GM19395 (cell line): ENCODE results near the gene GSTP1.
"Not testable (repeated sequence)": the region's sequence is repeated elsewhere in the genome, so short reads cannot be mapped to it uniquely, and the experiment has no call there.

ENCODE experiments used
- ATAC-seq: cut with Tn5 transposase; IDR thresholded peaks from one replicate; pipeline ENCODE4 v1.9.1; 2021; ENCODE audit warnings: mild to moderate bottlenecking, moderate library complexity; ENCODE audit not compliant: unreplicated experiment

The GSTP1 gene

GRCh38 chr11:67613313-67613959 is 29.8 kb downstream of the GSTP1 start:
- no peak for ATAC-seq

GRCh38 chr11:67613960-67614715 is 30.5 kb downstream of the GSTP1 start:
- peak; percentile 80 for ATAC-seq

GRCh38 chr11:67614730-67615714 is 31.4 kb downstream of the GSTP1 start:
- no peak for ATAC-seq

DNA sequence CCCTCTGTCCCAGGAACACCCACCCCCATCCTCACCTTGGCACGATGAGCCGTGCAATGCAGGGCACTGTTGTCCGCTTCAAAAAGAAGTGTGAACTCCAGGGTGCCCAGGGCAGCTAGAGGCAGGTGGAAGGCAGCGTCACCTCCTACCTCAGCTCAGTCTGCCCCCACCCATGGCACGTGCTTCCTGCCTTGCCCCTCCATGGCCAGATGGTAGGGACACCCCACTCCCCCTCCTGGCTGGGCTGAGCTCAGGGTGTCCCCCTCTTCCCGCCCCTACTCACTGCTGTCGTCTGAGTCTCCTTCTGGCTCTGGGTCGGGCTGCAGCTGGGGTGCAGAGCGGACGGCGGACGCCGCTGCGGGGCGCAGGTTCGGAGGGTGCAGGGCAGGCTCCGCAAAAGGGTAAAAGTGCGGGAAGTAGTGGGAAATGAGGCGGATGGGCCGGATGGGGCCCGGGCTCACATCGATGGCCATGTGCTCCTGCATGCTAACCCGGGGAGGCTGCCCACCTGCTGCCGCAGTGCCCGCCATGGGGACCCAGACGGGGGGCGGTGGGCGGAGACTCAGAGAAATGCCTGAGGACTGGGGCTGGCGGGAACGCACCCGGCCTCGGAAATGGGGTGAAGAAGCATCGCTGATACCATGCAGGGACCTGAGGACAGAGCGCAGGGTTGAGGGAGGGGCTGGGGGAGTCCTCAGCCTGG is 32.3 kb downstream of the GSTP1 start:
- ATAC-seq, result no peak

DNA sequence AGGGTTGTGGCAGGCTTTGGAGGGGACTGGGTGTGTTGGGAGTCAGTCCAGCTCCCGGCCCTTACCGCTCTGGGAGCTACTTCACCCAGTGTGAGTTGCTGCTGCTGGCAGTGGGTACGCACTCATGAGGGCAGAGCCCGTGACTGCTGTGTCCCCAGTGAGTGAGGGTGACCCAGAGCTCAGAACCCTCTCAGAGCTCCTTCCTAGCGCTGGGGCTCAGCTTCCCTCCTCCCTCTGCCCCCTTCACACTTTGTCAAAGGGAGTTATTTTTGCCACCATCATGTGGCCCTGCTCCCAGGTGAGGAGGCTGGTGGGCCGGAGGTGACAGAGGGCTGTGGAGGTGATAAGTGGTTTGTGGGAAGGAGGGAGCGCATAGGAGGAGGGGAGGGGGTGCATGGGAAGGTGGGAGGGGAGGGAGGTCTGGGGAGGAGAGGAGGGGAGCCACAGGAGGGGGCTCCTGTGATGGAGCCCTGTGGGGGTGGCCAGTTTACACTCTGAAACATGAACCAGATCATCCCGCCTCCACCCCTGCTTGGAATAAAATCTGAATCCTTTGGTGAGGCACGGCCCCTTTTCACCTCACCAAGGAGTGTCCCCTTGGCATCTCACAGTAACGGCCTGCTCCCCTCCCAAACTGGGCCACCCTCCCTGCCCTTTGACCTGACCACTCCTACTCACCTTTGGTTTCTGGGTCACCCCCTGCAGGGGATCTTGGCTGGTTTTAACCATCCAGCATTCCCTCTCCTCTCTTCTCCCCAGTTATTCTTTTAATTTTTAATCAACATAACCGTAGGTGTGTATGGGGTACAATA is 33.0 kb downstream of the GSTP1 start:
- ATAC-seq, result no peak

DNA sequence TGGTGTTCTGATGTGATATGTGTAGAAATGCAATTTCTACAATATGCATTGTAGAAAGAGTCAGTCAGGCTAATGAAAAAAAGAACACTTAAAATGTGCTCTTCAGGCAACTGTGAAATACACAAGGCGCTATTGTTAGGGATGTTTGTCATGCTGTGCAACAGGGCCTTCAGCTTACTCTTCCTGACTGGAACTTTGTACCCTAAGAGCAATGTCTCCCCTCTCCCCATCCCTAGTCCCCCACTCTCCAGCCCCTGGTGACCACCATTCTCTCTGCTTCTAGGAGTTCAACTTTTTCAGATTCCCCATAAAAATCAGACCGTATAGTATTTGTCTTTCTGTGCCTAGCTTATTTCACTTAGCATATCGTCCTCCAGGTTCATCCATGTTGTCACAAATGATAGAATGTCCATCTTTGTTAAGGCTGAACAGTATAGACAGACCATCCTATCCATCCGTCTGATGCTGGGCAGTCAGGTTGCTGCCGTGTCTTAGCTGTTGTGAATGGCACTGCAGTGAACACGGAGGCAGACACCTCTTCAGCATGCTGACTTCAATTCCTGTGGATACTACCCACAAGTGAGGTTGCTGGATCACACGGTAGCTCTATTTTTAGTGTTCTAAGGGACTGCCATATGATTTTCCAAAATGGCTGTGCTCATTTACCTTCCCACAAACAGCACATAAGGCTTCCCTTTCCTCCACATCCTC is 33.8 kb downstream of the GSTP1 start:
- no peak for ATAC-seq

DNA sequence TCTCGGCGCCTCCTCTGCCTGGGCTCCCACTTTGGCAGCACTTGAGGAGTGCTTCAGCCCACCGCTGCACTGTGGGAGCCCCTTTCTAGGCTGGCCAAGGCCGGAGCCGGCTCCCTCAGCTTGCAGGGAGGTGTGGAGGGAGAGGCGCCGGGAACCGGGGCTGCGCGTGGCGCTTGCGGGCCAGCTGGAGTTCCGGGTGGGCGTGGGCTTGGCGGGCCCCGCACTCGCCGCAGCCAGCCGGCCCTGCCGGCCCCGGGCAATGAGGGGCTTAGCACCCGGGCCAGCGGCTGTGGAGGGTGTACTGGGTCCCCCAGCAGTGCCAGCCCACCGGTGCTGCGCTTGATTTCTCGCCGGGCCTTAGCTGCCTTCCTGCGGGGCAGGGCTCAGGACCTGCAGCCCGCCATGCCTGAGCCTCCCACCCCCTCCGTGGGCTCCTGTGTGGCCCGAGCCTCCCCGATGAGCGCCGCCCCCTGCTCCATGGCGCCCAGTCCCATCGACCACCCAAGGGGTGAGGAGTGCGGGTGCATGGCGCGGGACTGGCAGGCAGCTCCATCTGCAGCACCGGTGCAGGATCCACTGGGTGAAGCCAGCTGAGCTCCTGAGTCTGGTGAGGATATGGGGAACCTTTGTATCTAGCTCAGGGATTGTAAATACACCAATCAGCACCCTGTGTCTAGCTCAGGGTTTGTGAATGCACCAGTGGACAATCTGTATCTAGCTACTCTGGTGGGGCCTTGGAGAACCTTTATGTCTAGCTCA is 35.5 kb downstream of the GSTP1 start:
- not testable (repeated sequence) for ATAC-seq

GRCh38 chr11:67619683-67620618 is 36.3 kb downstream of the GSTP1 start:
- ATAC-seq, result not testable (repeated sequence)

- not testable (repeated sequence) for ATAC-seq
These were observed 37.0 kb downstream of the GSTP1 start for GRCh38 chr11:67620621-67621020.

DNA sequence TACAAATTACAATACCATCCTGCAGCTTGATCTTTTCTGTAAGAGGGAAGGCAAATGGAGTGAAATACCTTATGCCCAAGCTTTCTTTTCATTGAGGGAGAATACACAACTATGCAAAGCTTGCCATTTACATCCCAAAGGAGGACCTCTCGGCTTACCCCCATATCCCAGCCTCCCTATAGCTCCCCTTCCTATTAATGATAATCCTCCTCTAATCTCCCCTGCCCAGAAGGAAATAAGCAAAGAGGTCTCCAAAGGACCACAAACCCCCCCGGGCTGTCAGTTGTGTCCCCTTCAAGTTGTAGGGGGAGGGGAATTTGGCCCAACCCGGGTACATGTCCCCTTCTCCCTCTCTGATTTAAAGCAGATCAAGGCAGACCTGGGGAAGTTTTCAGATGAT is 38.3 kb downstream of the GSTP1 start:
- ATAC-seq, result not testable (repeated sequence)

DNA sequence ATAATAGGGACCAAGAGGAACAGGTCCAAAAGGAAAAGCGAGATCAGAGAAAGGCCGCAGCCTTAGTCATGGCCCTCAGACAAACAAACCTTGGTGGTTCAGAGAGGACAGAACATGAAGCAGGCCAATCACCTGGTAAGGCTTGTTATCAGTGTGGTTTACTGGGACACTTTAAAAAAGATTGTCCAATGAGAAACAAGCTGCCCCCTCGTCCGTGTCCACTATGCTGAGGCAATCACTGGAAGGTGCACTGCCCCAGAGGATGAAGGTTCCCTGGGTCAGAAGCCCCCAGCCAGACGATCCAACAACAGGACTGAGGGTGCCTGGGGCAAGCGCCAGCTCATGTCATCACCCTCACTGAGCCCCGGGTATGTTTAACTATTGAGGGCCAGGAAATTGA is 39.3 kb downstream of the GSTP1 start:
- ATAC-seq, result not testable (repeated sequence)

DNA sequence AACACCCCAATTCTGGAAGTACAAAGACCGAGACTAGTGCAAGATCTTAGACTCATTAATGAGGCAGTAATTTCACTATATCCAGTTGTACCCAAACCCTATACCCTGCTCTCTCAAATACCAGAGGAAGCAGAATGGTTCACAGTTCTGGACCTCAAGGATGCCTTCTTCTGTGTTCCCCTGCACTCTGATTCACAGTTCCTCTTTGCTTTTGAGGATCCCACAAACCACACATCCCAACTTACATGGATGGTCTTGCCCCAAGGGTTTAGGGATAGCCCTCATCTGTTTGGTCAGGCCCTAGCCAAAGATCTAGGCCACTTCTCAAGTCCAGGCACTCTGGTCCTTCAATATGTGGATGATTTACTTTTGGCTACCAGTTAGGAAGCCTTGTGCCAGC is 40.2 kb downstream of the GSTP1 start:
- ATAC-seq, result not testable (repeated sequence)

DNA sequence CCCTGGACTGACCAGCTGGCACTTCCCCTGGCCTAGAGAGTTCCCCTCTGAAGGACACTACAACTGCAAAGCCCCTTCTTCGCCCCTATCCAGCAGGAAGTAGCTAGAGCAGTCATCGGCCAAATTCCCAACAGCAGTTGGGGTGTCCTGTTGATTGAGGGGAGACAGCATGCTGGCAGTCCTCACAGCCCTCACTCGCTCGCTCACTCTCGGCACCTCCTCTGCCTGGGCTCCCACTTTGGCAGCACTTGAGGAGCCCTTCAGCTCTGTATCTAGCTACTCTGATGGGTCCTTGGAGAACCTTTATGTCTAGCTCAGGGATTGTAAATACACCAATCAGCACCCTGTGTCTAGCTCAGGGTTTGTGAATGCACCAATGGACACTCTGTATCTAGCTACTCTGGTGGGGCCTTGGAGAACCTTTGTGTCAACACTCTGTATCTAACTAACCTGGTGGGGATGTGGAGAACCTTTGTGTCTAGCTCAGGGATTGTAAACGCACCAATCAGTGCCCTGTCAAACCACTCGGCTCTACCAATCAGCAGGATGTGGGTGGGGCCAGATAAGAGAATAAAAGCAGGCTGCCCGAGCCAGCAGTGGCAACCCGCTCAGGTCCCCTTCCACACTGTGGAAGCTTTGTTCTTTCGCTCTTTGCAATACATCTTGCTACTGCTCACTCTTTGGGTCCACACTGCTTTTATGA is 42.7 kb downstream of the GSTP1 start:
- not testable (repeated sequence) for ATAC-seq

GRCh38 chr11:67626970-67627369 is 43.4 kb downstream of the GSTP1 start:
- ATAC-seq, result no peak

DNA sequence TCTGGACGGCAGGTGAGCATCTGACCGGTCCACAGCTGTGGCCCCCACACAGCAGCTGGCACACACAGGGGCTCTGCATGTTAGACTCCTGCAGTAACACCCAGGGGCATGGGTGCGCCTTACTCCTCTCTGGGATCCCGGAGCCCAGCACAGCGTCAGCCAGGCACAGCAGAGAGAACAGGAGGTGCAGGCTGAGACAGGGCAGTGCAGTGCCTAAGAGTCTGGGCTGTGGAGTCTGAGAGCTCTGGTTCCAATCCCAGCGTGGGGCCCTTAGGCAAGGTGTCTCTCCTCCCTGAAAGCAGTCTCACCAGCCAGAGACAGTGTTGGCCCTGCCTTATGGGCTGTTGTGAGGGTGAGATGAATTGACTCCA is 43.8 kb downstream of the GSTP1 start:
- ATAC-seq, result no peak

- no peak for ATAC-seq
These were observed 44.4 kb downstream of the GSTP1 start for GRCh38 chr11:67627812-67628624.
